ENCODE data around the gene KCNMB1.

Gene KCNMB1

GRCh38 chr5:170362656-170363055, 26.5 kb downstream of the KCNMB1 start:
- H2BK5ac ChIP-seq (ENCODE audit: low read length), result no peak overlapping the region
- no peak overlapping the region for H3K9ac ChIP-seq (ENCODE audit: low read length)
- no peak overlapping the region for H2BK15ac ChIP-seq (replicated peaks; ENCODE audit: low read depth)
- H3K79me2 ChIP-seq (ENCODE audit: control insufficient read depth, insufficient read depth, low read length), result no peaks in the 10 kb centered on the region
- no peak overlapping the region for H2AK5ac ChIP-seq (ENCODE audit: low read length)
- H3K36me3 ChIP-seq (ENCODE audit: control insufficient read depth, insufficient read depth, low read length), result no peaks in the 10 kb centered on the region
- no peak overlapping the region for H4K8ac ChIP-seq (ENCODE audit: low read depth, low read length)
- no peak overlapping the region for H3K18ac ChIP-seq (ENCODE audit: low read length)
- no peaks in the 10 kb centered on the region for H3K79me1 ChIP-seq (ENCODE audit: low read length)
- no peak overlapping the region for H4K5ac ChIP-seq (ENCODE audit: low read length)
- no CpG with 5 or more reads among the region's 6 CpGs for WGBS (ENCODE audit: extremely low coverage, insufficient coverage, low lambda C conversion rate)
- no peaks in the 10 kb centered on the region for H3K4me1 ChIP-seq (ENCODE audit: control insufficient read depth, low read depth, low read length)
- no peak for DNase-seq
- no peak overlapping the region for H3K4ac ChIP-seq (ENCODE audit: low read depth, low read length)
- no peak overlapping the region for H3K27ac ChIP-seq (ENCODE audit: low read depth, low read length)
- H3K4me3 ChIP-seq (ENCODE audit: low read length), result no peak overlapping the region
- H3K56ac ChIP-seq (ENCODE audit: low read length), result no peak overlapping the region
- no peak overlapping the region for H2BK120ac ChIP-seq (ENCODE audit: low read depth, low read length)
- H3K4me2 ChIP-seq (ENCODE audit: low read length), result no peak overlapping the region
- no peak overlapping the region for H3K23ac ChIP-seq (ENCODE audit: low read length)
- no peaks in the 10 kb centered on the region for H3K27me3 ChIP-seq (ENCODE audit: insufficient read depth, low read length, poor library complexity)

- Histone ChIP-seq H3K18ac (ENCODE audit: low read length) (no peak overlapping the region), H3K23ac (ENCODE audit: low read length) (no peak overlapping the region), H4K8ac (ENCODE audit: low read depth, low read length) (no peak overlapping the region), H3K79me2 (ENCODE audit: control insufficient read depth, insufficient read depth, low read length) (no peaks in the 10 kb centered on the region), H3K4ac (ENCODE audit: low read depth, low read length) (no peak overlapping the region), H4K5ac (ENCODE audit: low read length) (no peak overlapping the region), H3K4me1 (ENCODE audit: control insufficient read depth, low read depth, low read length) (no peaks in the 10 kb centered on the region), H2BK120ac (ENCODE audit: low read depth, low read length) (no peak overlapping the region), H3K4me2 (ENCODE audit: low read length) (no peak overlapping the region), H2AK5ac (ENCODE audit: low read length) (no peak overlapping the region), H3K27ac (ENCODE audit: low read depth, low read length) (no peak overlapping the region), H3K79me1 (ENCODE audit: low read length) (no peaks in the 10 kb centered on the region), H2BK15ac (replicated peaks; ENCODE audit: low read depth) (no peak overlapping the region), H3K4me3 (ENCODE audit: low read length) (no peak overlapping the region), H3K27me3 (ENCODE audit: insufficient read depth, low read length, poor library complexity) (no peaks in the 10 kb centered on the region), H2BK5ac (ENCODE audit: low read length) (no peak overlapping the region), H3K36me3 (ENCODE audit: control insufficient read depth, insufficient read depth, low read length) (no peaks in the 10 kb centered on the region), H3K56ac (ENCODE audit: low read length) (no peak overlapping the region), H3K9ac (ENCODE audit: low read length) (no peak overlapping the region)
- no CpG with 5 or more reads among the region's 7 CpGs for WGBS (ENCODE audit: extremely low coverage, insufficient coverage, low lambda C conversion rate)
- no peak for DNase-seq
Observed at GRCh38 chr5:170362102-170362501, 27.1 kb downstream of the KCNMB1 start.

GRCh38 chr5:170361616-170362015, 27.6 kb downstream of the KCNMB1 start:
- WGBS (ENCODE audit: extremely low coverage, insufficient coverage, low lambda C conversion rate), result no CpG with 5 or more reads among the region's 5 CpGs
- H2AK5ac ChIP-seq (ENCODE audit: low read length), result no peak overlapping the region
- no peak overlapping the region for H4K5ac ChIP-seq (ENCODE audit: low read length)
- H3K27ac ChIP-seq (ENCODE audit: low read depth, low read length), result no peak overlapping the region
- H3K23ac ChIP-seq (ENCODE audit: low read length), result no peak overlapping the region
- H3K18ac ChIP-seq (ENCODE audit: low read length), result no peak overlapping the region
- no peak overlapping the region for H2BK120ac ChIP-seq (ENCODE audit: low read depth, low read length)
- no peak overlapping the region for H3K4me2 ChIP-seq (ENCODE audit: low read length)
- H3K36me3 ChIP-seq (ENCODE audit: control insufficient read depth, insufficient read depth, low read length), result no peaks in the 10 kb centered on the region
- H3K27me3 ChIP-seq (ENCODE audit: insufficient read depth, low read length, poor library complexity), result no peaks in the 10 kb centered on the region
- no peak overlapping the region for H4K8ac ChIP-seq (ENCODE audit: low read depth, low read length)
- H3K56ac ChIP-seq (ENCODE audit: low read length), result no peak overlapping the region
- no peak overlapping the region for H2BK15ac ChIP-seq (replicated peaks; ENCODE audit: low read depth)
- H3K79me1 ChIP-seq (ENCODE audit: low read length), result no peaks in the 10 kb centered on the region
- no peaks in the 10 kb centered on the region for H3K4me1 ChIP-seq (ENCODE audit: control insufficient read depth, low read depth, low read length)
- H3K4ac ChIP-seq (ENCODE audit: low read depth, low read length), result no peak overlapping the region
- no peaks in the 10 kb centered on the region for H3K79me2 ChIP-seq (ENCODE audit: control insufficient read depth, insufficient read depth, low read length)
- peak; percentile 66 for DNase-seq
- H2BK5ac ChIP-seq (ENCODE audit: low read length), result no peak overlapping the region
- no peak overlapping the region for H3K9ac ChIP-seq (ENCODE audit: low read length)
- no peak overlapping the region for H3K4me3 ChIP-seq (ENCODE audit: low read length)

- Histone ChIP-seq H4K5ac (ENCODE audit: low read length) (no peak overlapping the region), H3K18ac (ENCODE audit: low read length) (no peak overlapping the region), H3K4me2 (ENCODE audit: low read length) (no peak overlapping the region), H3K27ac (ENCODE audit: low read depth, low read length) (no peak overlapping the region), H3K36me3 (ENCODE audit: control insufficient read depth, insufficient read depth, low read length) (no peaks in the 10 kb centered on the region), H3K23ac (ENCODE audit: low read length) (no peak overlapping the region), H2BK120ac (ENCODE audit: low read depth, low read length) (no peak overlapping the region), H4K8ac (ENCODE audit: low read depth, low read length) (no peak overlapping the region), H3K79me1 (ENCODE audit: low read length) (no peaks in the 10 kb centered on the region), H3K4me3 (ENCODE audit: low read length) (no peak overlapping the region), H2BK15ac (replicated peaks; ENCODE audit: low read depth) (no peak overlapping the region), H3K27me3 (ENCODE audit: insufficient read depth, low read length, poor library complexity) (no peaks in the 10 kb centered on the region), H3K9ac (ENCODE audit: low read length) (no peak overlapping the region), H3K4ac (ENCODE audit: low read depth, low read length) (no peak overlapping the region), H3K56ac (ENCODE audit: low read length) (no peak overlapping the region), H3K79me2 (ENCODE audit: control insufficient read depth, insufficient read depth, low read length) (no peaks in the 10 kb centered on the region), H2AK5ac (ENCODE audit: low read length) (no peak overlapping the region), H2BK5ac (ENCODE audit: low read length) (no peak overlapping the region), H3K4me1 (ENCODE audit: control insufficient read depth, low read depth, low read length) (no peaks in the 10 kb centered on the region)
- no CpG with 5 or more reads among the region's 5 CpGs for WGBS (ENCODE audit: extremely low coverage, insufficient coverage, low lambda C conversion rate)
- DNase-seq, result no peak
Observed at GRCh38 chr5:170361116-170361515, 28.1 kb downstream of the KCNMB1 start.

GRCh38 chr5:170360709-170361108, 28.5 kb downstream of the KCNMB1 start:
- Histone ChIP-seq H3K27me3 (ENCODE audit: insufficient read depth, low read length, poor library complexity) (no peaks in the 10 kb centered on the region), H3K56ac (ENCODE audit: low read length) (no peak overlapping the region), H3K4me2 (ENCODE audit: low read length) (no peak overlapping the region), H3K4ac (ENCODE audit: low read depth, low read length) (no peak overlapping the region), H3K18ac (ENCODE audit: low read length) (no peak overlapping the region), H3K79me2 (ENCODE audit: control insufficient read depth, insufficient read depth, low read length) (no peaks in the 10 kb centered on the region), H3K9ac (ENCODE audit: low read length) (no peak overlapping the region), H3K4me3 (ENCODE audit: low read length) (no peak overlapping the region), H2BK120ac (ENCODE audit: low read depth, low read length) (no peak overlapping the region), H3K36me3 (ENCODE audit: control insufficient read depth, insufficient read depth, low read length) (no peaks in the 10 kb centered on the region), H4K8ac (ENCODE audit: low read depth, low read length) (no peak overlapping the region), H3K4me1 (ENCODE audit: control insufficient read depth, low read depth, low read length) (no peaks in the 10 kb centered on the region), H2AK5ac (ENCODE audit: low read length) (no peak overlapping the region), H4K5ac (ENCODE audit: low read length) (no peak overlapping the region), H3K23ac (ENCODE audit: low read length) (no peak overlapping the region), H2BK15ac (replicated peaks; ENCODE audit: low read depth) (no peak overlapping the region), H3K79me1 (ENCODE audit: low read length) (no peaks in the 10 kb centered on the region), H3K27ac (ENCODE audit: low read depth, low read length) (no peak overlapping the region), H2BK5ac (ENCODE audit: low read length) (no peak overlapping the region)
- no peak for DNase-seq
- no CpG with 5 or more reads among the region's 8 CpGs for WGBS (ENCODE audit: extremely low coverage, insufficient coverage, low lambda C conversion rate)

- Histone ChIP-seq H3K9ac (ENCODE audit: low read length) (no peak overlapping the region), H3K4ac (ENCODE audit: low read depth, low read length) (no peak overlapping the region), H2BK15ac (replicated peaks; ENCODE audit: low read depth) (no peak overlapping the region), H3K79me1 (ENCODE audit: low read length) (no peaks in the 10 kb centered on the region), H3K18ac (ENCODE audit: low read length) (no peak overlapping the region), H3K4me3 (ENCODE audit: low read length) (no peak overlapping the region), H3K27ac (ENCODE audit: low read depth, low read length) (no peak overlapping the region), H3K36me3 (ENCODE audit: control insufficient read depth, insufficient read depth, low read length) (no peaks in the 10 kb centered on the region), H2AK5ac (ENCODE audit: low read length) (no peak overlapping the region), H2BK120ac (ENCODE audit: low read depth, low read length) (no peak overlapping the region), H4K8ac (ENCODE audit: low read depth, low read length) (no peak overlapping the region), H3K23ac (ENCODE audit: low read length) (no peak overlapping the region), H3K27me3 (ENCODE audit: insufficient read depth, low read length, poor library complexity) (no peaks in the 10 kb centered on the region), H4K5ac (ENCODE audit: low read length) (no peak overlapping the region), H3K4me1 (ENCODE audit: control insufficient read depth, low read depth, low read length) (no peaks in the 10 kb centered on the region), H2BK5ac (ENCODE audit: low read length) (no peak overlapping the region), H3K56ac (ENCODE audit: low read length) (peak overlapping the region; percentile 25), H3K79me2 (ENCODE audit: control insufficient read depth, insufficient read depth, low read length) (no peaks in the 10 kb centered on the region), H3K4me2 (ENCODE audit: low read length) (no peak overlapping the region)
- DNase-seq, result no peak
- no CpG with 5 or more reads among the region's 8 CpGs for WGBS (ENCODE audit: extremely low coverage, insufficient coverage, low lambda C conversion rate)
Observed at GRCh38 chr5:170357955-170358444, 31.2 kb downstream of the KCNMB1 start.

All from mesendoderm (in vitro differentiated cells).